ENCODE results near the gene PLEKHA3. TPM values are rescaled to one million over a fixed set of nuclear protein-coding genes. Genes with fewer than 3 reads are reported as not detected.

Gene PLEKHA3
- total RNA-seq, 1 experiment from 2014 or later: 30.5 TPM

- peaks cover 7% of the 10 kb centered on the region; the same call in 1 of the 2 replicates for H3K4me1 ChIP-seq (ENCODE audit: control insufficient read depth, insufficient read depth, low read length)
- ChIA-PET POLR2A (no interaction called here), CTCF (no interaction called here)
- no peak overlapping the region for H3K4me3 ChIP-seq (ENCODE audit: low read depth in 2 of 2, low read length in 2 of 2)
- intact Hi-C loops (cut with micrococcal nuclease; ENCODE audit: unreplicated experiment) (no loop called here), in situ Hi-C loops (cut with HindIII; ENCODE audit: low pct_unique_long_range_greater_than_20kb, low sequenced_read_pairs) (no loop called here)
- BruUV-seq (replicated peaks): no TSS peak
- DNase-seq (ENCODE audit: low read depth, low spot score) (no peak), ATAC-seq (no peak)
- no peaks in the 10 kb centered on the region for H3K36me3 ChIP-seq (ENCODE audit: control insufficient read depth, insufficient read depth, low read length)
- no peak overlapping the region for H3K27ac ChIP-seq (ENCODE audit: low read length)
- H3K27me3 ChIP-seq (ENCODE audit: control insufficient read depth, insufficient read depth, low read length): no peaks in the 10 kb centered on the region
- no peaks in the 10 kb centered on the region for H3K9me3 ChIP-seq (ENCODE audit: control insufficient read depth, insufficient read depth, low read depth, low read length)
- TF ChIP-seq SIN3A (IDR thresholded peaks at IDR 0.05; ENCODE audit: borderline replicate concordance, insufficient read depth, low read depth, low read length) (no peak), REST (IDR thresholded peaks at IDR 0.05; ENCODE audit: insufficient read depth in 1 of 2, low read depth in 2 of 2, low read length in 1 of 2) (no peak), CTCF (IDR thresholded peaks at IDR 0.05) (no peak), POLR2AphosphoS5 (IDR thresholded peaks at IDR 0.05; ENCODE audit: low read depth, low read length) (no peak), TCF7L2 (IDR thresholded peaks at IDR 0.05; ENCODE audit: low read depth, low read length) (no peak)
Observed at GRCh38 chr2:178528647-178529046, 48.4 kb downstream of the PLEKHA3 start.

- BruUV-seq (replicated peaks): no TSS peak
- no peak overlapping the region for H3K27ac ChIP-seq (ENCODE audit: low read length)
- ChIA-PET POLR2A (no interaction called here), CTCF (no interaction called here)
- H3K36me3 ChIP-seq (ENCODE audit: control insufficient read depth, insufficient read depth, low read length): no peaks in the 10 kb centered on the region
- DNase-seq (ENCODE audit: low read depth, low spot score): no peak
- intact Hi-C loops (cut with micrococcal nuclease; ENCODE audit: unreplicated experiment) (no loop called here), in situ Hi-C loops (cut with HindIII; ENCODE audit: low pct_unique_long_range_greater_than_20kb, low sequenced_read_pairs) (no loop called here)
- peaks cover 2% of the 10 kb centered on the region; the same call in 1 of the 2 replicates for H3K4me1 ChIP-seq (ENCODE audit: control insufficient read depth, insufficient read depth, low read length)
- TF ChIP-seq SIN3A (IDR thresholded peaks at IDR 0.05; ENCODE audit: borderline replicate concordance, insufficient read depth, low read depth, low read length): no peak
- TF ChIP-seq REST (IDR thresholded peaks at IDR 0.05; ENCODE audit: insufficient read depth in 1 of 2, low read depth in 2 of 2, low read length in 1 of 2): no peak
- TF ChIP-seq POLR2AphosphoS5 (IDR thresholded peaks at IDR 0.05; ENCODE audit: low read depth, low read length): no peak
- no peak for TF ChIP-seq TCF7L2 (IDR thresholded peaks at IDR 0.05; ENCODE audit: low read depth, low read length)
- no peak for TF ChIP-seq CTCF (IDR thresholded peaks at IDR 0.05)
- ATAC-seq: no peak
- H3K27me3 ChIP-seq (ENCODE audit: control insufficient read depth, insufficient read depth, low read length): no peaks in the 10 kb centered on the region
- no peak overlapping the region for H3K4me3 ChIP-seq (ENCODE audit: low read depth in 2 of 2, low read length in 2 of 2)
- H3K9me3 ChIP-seq (ENCODE audit: control insufficient read depth, insufficient read depth, low read depth, low read length): no peaks in the 10 kb centered on the region
Observed at GRCh38 chr2:178529194-178529593, 48.9 kb downstream of the PLEKHA3 start.
